Liver (tissue), 9 donors: ENCODE results near the gene YPEL3. TPM values are rescaled to one million over a fixed set of nuclear protein-coding genes. Genes with fewer than 3 reads are reported as not detected.

Experiments
- DNase-seq: peaks from one replicate; pipeline ENCODE4 v3.0.0-alpha.2; 2017; ENCODE audit warnings: low spot score
- H3K27ac ChIP-seq, 2 donors: one replicate each; pipeline ENCODE4 v1.7.0; 2013; ENCODE audit warnings: inconsistent platforms in 2 of 2, low read length in 2 of 2, control low read depth in 1 of 2, low read depth in 1 of 2, mild to moderate bottlenecking in 1 of 2
- H3K27me3 ChIP-seq, 4 donors: one replicate each; pipeline versions ENCODE4 v1.6.1 to v1.7.0; 2013; ENCODE audit warnings: low read length in 3 of 4, inconsistent platforms in 1 of 4, mild to moderate bottlenecking in 1 of 4, moderate library complexity in 1 of 4; ENCODE audit not compliant: control insufficient read depth in 4 of 4, insufficient read depth in 4 of 4
- H3K36me3 ChIP-seq, 4 donors: one replicate each; pipeline versions ENCODE4 v1.6.1 to v1.7.0; 2013; ENCODE audit warnings: low read length in 3 of 4, mild to moderate bottlenecking in 3 of 4, low read depth in 1 of 4, moderate library complexity in 1 of 4; ENCODE audit not compliant: control insufficient read depth in 4 of 4, insufficient read depth in 3 of 4
- H3K4me1 ChIP-seq, 4 donors: one replicate each; pipeline versions ENCODE4 v1.6.1 to v1.7.0; 2013; ENCODE audit warnings: low read length in 3 of 4, mild to moderate bottlenecking in 3 of 4, moderate library complexity in 1 of 4; ENCODE audit not compliant: control insufficient read depth in 4 of 4, insufficient read depth in 4 of 4
- H3K4me3 ChIP-seq, 3 donors: one replicate each; pipeline versions ENCODE4 v1.6.1 to v1.7.0; 2013; ENCODE audit warnings: low read length in 3 of 3, control low read depth in 1 of 3, low read depth in 1 of 3, mild to moderate bottlenecking in 1 of 3
- H3K9ac ChIP-seq, 2 donors: one replicate each; pipeline ENCODE4 v1.7.0; 2013; ENCODE audit warnings: low read length in 2 of 2, mild to moderate bottlenecking in 2 of 2, moderate library complexity in 2 of 2, control low read depth in 1 of 2, low read depth in 1 of 2
- H3K9me3 ChIP-seq, 4 donors: one replicate each; pipeline versions ENCODE4 v1.6.1 to v1.7.0; 2013; ENCODE audit warnings: low read length in 3 of 4; ENCODE audit not compliant: control insufficient read depth in 4 of 4
- ATF3 ChIP-seq: IDR thresholded peaks from 2 replicates; pipeline ENCODE4 v1.6.1; 2016; ENCODE audit warnings: antibody characterized with exemption
- CTCF ChIP-seq: fragments of 150-350 bp; IDR thresholded peaks from 2 replicates; pipeline ENCODE4 v1.5.1; 2017; ENCODE audit warnings: improper control_type of control experiment, low read depth, low read length; ENCODE audit not compliant: missing input control
- EGR1 ChIP-seq, 2 donors: IDR thresholded peaks; 2 replicates each; pipeline ENCODE4 v1.6.1; 2016 to 2018; ENCODE audit warnings: antibody characterized with exemption in 2 of 2, low read depth in 2 of 2
- FOXA1 ChIP-seq: IDR thresholded peaks from 2 replicates; pipeline ENCODE4 v1.6.1; 2016; ENCODE audit warnings: antibody characterized with exemption
- FOXA2 ChIP-seq: IDR thresholded peaks from 2 replicates; pipeline ENCODE4 v1.6.1; 2016; ENCODE audit warnings: antibody characterized with exemption
- HNF4A ChIP-seq, 2 donors: conservative IDR thresholded peaks; 2 replicates each; pipeline ENCODE4 v1.6.1; 2016; ENCODE audit warnings: antibody characterized with exemption in 2 of 2, mild to moderate bottlenecking in 2 of 2
- MAX ChIP-seq: IDR thresholded peaks from 2 replicates; pipeline ENCODE4 v1.6.1; 2016; ENCODE audit warnings: antibody characterized with exemption
- NR2F2 ChIP-seq: IDR thresholded peaks from 2 replicates; pipeline ENCODE4 v1.6.1; 2016; ENCODE audit warnings: antibody characterized with exemption
- RAD21 ChIP-seq, 2 donors: IDR thresholded peaks; 2 replicates each; pipeline ENCODE4 v1.6.1; 2016; ENCODE audit warnings: antibody characterized with exemption in 2 of 2, mild to moderate bottlenecking in 2 of 2
- REST ChIP-seq: IDR thresholded peaks from 2 replicates; pipeline ENCODE4 v1.6.1; 2016; ENCODE audit warnings: antibody characterized with exemption, mild to moderate bottlenecking
- RXRA ChIP-seq, 2 donors: IDR thresholded peaks; 2 replicates each; pipeline ENCODE4 v1.6.1; 2017 to 2018; ENCODE audit warnings: antibody characterized with exemption in 2 of 2, mild to moderate bottlenecking in 1 of 2
- TAF1 ChIP-seq: conservative IDR thresholded peaks from 2 replicates; pipeline ENCODE4 v1.6.1; 2016; ENCODE audit warnings: antibody characterized with exemption, mild to moderate bottlenecking
- YY1 ChIP-seq: IDR thresholded peaks from 2 replicates; pipeline ENCODE4 v1.6.1; 2016; ENCODE audit warnings: antibody characterized with exemption, mild to moderate bottlenecking
- ZBTB33 ChIP-seq: IDR thresholded peaks from 2 replicates; pipeline ENCODE4 v1.6.1; 2016; ENCODE audit warnings: antibody characterized with exemption
- WGBS: extraction: QIAGEN DNeasy Blood & Tissue Kit; methylation state at CpG from one replicate; pipeline ENCODE4 v1.1.7; 2013; 5-methylcytosine and 5-hydroxymethylcytosine counted together
- polyA plus RNA-seq, 2 donors: library from polyadenylated mRNA; stranded (reverse) in 1 of 2; unstranded in 1 of 2; fragments of 200-250 nt in 1 of 2; fragments of >200 nt in 1 of 2; fragmentation: Nextera tagmentation in 1 of 2; extraction: Ambion mirVana in 1 of 2; gene quantifications; one replicate each; pipeline versions ENCODE4 v1.2.1 to v1.2.3, GENCODE V29; 2013 to 2015
- total RNA-seq, 2 donors: library from RNA; depleted of rRNA; stranded (reverse); fragments of >200 nt; gene quantifications; one replicate each; pipeline ENCODE4 v1.2.3, GENCODE V29; 2014
- donor health status: healthy.
- donor health status: healthy.
- donor health status: healthy.
- donor health status: healthy.
- donor health status: healthy.

Gene YPEL3
- total and polyA plus RNA-seq, 4 donors = 10.5 to 42.7 (median 24.5) TPM

- Histone ChIP-seq H3K9me3 (no peaks in the 10 kb centered on the region), H3K27me3 (no peaks in the 10 kb centered on the region), H3K4me3 (peak overlapping the region in 1 of 3 donors; percentile 50), H3K9ac (peak overlapping the region in 1 of 2 donors; percentile 18), H3K36me3 (peaks cover 0 to 6% (median 2%) of the 10 kb centered on the region in 4 donors), H3K4me1 (peaks cover 12 to 41% (median 26%) of the 10 kb centered on the region in 4 donors), H3K27ac (peak overlapping the region in 1 of 2 donors; percentile 83)
- TF ChIP-seq TAF1 = no peak
- no peak for TF ChIP-seq RAD21 (IDR thresholded peaks at IDR 0.05)
- no peak for TF ChIP-seq NR2F2
- DNase-seq = no peak
- 84% methylated on average over 26 of the region's 26 CpGs for WGBS
These were observed 5.2 kb downstream of the YPEL3 start for GRCh38 chr16:30090610-30091331.

- no peaks in the 10 kb centered on the region for H3K9me3 ChIP-seq
- H3K27me3 ChIP-seq = no peaks in the 10 kb centered on the region
- no peak for DNase-seq
- WGBS = 92% methylated on average over 22 of the region's 22 CpGs
- TF ChIP-seq REST = no peak
- TF ChIP-seq YY1 = no peak
- no peak for TF ChIP-seq FOXA2
- TF ChIP-seq FOXA1 = no peak
- TF ChIP-seq EGR1 (IDR thresholded peaks at IDR 0.05; ENCODE audit: low read depth in 2 of 2) = no peak
- no peak for TF ChIP-seq NR2F2
- H3K9ac ChIP-seq = no peak overlapping the region
- peaks cover 10 to 30% (median 18%) of the 10 kb centered on the region in 4 donors for H3K4me1 ChIP-seq
- no peak overlapping the region for H3K27ac ChIP-seq
- peaks cover 8 to 13% (median 10%) of the 10 kb centered on the region in 4 donors for H3K36me3 ChIP-seq
- H3K4me3 ChIP-seq = no peak overlapping the region
These were observed 7.0 kb downstream of the YPEL3 start for GRCh38 chr16:30088832-30089624.

- TF ChIP-seq ATF3 (no peak), ZBTB33 (no peak), YY1 (no peak), MAX (no peak), TAF1 (no peak), HNF4A (conservative IDR thresholded peaks at IDR 0.05) (no peak), RXRA (IDR thresholded peaks at IDR 0.05) (no peak), RAD21 (IDR thresholded peaks at IDR 0.05) (no peak), CTCF (no peak), NR2F2 (no peak)
- Histone ChIP-seq H3K9me3 (no peaks in the 10 kb centered on the region), H3K36me3 (peaks cover 14 to 19% (median 17%) of the 10 kb centered on the region in 4 donors), H3K4me1 (peaks cover 10 to 30% (median 18%) of the 10 kb centered on the region in 4 donors), H3K27me3 (no peaks in the 10 kb centered on the region), H3K27ac (no peak overlapping the region), H3K4me3 (no peak overlapping the region), H3K9ac (no peak overlapping the region)
- WGBS = 74% methylated on average over 10 of the region's 10 CpGs
- DNase-seq = no peak
These were observed 7.7 kb downstream of the YPEL3 start for GRCh38 chr16:30088237-30088831.
